ENCODE measurements around the gene MYL4.
"Not testable (repeated sequence)": the region's sequence is repeated elsewhere in the genome, so short reads cannot be mapped to it uniquely, and the experiment has no call there.

MYL4 gene

DNA sequence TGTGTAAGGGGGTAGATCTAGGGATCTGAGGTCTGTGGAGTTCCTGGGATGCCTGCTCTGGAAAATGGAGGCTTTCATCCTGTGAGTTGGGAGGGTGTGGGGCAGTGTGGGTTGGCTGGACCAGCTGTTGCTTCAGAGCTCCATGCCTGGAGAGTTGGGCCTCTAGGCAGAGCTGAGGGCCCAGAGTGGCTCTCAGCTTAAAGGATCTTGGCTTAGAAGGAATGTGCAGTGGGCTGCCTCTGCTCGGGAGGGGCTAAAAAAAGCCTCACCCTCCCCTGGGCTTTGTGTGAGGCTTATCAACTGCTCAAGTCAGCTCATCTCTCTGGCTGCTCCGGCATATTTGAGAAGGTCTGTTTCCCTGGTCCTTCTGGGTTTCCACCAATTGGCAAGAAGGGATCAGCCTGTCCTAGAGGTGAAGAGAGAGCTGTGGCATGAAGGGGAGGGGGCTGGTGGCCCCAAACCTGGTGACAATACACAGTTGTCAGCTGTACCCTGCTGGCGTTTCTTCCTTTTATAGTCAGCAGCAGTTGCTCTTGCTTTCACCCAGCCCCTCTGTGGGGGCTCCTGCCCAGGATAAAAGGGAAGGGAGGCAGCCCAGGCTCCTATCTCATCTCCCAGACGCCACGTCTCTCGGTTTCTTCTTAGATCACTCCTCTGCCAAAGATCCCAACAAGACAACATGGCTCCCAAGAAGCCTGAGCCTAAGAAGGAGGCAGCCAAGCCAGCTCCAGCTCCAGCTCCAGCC lies at the start of gene MYL4:
TSS of gene MYL4 (plus strand) at position 605 of the 745 bp plus-strand sequence. CDS start at position 680, 75 bp downstream.
- peak in 1 of 2 experiments; percentile 49 for DNase-seq

DNA sequence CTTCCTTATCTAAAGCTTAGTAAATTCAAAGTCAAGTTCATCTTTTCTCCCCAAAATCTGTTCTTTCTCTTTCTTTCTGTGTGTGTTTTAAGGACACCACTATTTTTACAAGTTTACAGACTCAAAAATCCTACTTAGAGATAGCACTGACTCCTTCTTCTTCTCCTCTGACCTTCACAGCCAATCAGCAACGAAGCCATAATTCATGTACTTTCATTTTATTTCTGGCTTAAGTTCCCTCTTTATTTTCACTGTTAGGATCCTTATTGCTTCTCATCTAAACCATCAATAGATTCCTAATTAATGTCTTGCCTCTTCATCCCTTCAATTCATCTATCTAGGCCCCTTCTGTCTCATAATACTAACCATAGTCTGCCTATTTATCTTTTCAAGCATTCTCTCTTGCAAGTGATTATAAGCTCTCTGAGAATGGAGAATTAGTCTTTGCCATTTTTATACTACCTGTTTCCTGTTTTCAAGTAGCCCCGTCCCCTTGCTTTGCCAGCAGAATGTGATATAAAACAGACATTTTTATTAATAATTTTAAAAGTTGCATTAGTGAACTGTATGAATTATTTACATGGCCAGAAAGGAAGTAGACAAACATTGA lies 47.0 kb upstream of the MYL4 start:
- DNase-seq: no peak

- DNase-seq: no peak
Observed at GRCh38 chr17:47164263-47164662, 44.9 kb upstream of the MYL4 start.

DNA sequence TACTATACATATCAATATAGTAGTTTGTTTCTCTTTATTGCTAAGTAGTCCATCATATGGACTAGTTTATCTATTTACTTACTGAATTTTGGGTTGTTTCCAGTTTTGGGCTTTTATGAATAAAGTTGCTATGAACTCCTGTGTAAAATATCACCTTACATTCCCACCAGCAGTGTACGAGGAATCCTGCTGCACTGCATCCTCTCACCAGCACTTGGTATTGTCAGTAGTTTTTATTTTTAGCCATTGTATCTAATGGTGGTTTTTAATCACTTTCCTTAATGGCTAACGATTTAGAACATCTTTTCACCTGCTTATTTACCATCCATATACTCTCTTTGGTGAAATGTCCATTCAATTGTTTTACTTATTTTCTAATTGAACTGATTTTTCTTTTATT lies 44.0 kb upstream of the MYL4 start:
- no peak for DNase-seq

GRCh38 chr17:47166854-47167253 lies 42.3 kb upstream of the MYL4 start:
- DNase-seq: not testable (repeated sequence)

- not testable (repeated sequence) for DNase-seq
Observed at GRCh38 chr17:47168896-47169295, 40.3 kb upstream of the MYL4 start.

- DNase-seq: no peak
Observed at GRCh38 chr17:47170710-47171109, 38.4 kb upstream of the MYL4 start.

DNA sequence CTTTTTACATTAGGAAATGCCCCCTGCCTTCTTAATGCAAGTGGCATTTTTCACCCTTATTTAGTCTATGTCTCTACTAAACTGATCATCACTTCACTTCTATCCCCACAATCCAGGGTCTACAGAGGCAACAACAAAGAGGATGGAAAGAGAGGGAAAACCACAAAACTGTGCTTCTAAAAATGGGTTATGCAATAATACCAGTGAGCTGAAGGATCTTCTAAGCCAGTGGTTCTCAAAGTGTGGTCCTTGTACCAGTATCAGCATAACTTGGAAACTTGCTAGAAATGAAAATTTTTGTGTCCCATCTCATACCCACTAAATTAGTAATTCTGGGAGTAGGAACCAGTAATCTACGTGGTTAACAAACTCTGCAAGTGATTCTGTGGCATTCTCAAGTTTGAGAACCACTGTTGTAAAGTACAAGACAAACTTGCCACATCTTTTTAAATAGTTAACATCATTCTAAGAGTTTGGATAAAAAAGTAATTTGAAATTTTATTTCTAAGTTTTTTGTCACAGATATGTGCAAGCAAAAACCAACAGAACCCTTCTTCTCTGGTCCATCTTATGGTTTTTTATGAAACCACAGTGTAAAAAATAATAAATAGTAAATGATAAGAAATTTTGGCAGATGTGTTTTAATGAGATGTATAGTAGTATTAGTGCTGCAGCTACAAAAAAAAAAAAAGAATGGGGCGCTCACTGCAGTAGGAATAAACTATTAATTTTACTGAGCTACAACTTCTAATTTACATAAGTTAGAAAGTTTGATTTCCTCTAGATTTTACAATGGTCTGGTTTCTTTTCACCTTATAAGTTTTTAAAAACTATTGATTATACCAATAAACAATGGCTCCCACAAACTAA lies 36.2 kb upstream of the MYL4 start:
- no peak for DNase-seq

DNA sequence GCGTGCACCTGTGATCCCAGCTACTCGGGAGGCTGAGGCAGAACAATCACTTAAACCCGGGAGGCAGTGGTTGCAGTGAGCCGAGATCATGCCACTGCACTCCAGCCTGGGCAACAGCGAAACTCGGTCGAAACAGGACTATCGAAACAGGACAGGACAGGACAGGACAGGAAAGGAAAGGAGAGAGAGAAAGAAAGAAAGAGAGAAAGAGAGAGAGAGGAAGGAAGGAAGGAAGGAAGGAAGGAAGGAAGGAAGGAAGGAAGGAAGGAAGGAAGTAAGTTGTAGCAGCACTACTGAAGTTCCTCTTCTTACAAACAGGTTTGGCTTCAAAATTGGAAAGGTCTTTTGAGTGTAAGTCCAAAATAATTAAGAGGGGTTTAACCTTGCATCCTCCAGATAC lies 34.3 kb upstream of the MYL4 start:
- DNase-seq: not testable (repeated sequence)

- no peak for DNase-seq
Observed at GRCh38 chr17:47176389-47176826, 32.7 kb upstream of the MYL4 start.

- DNase-seq: no peak
Observed at GRCh38 chr17:47177261-47177660, 31.9 kb upstream of the MYL4 start.

DNA sequence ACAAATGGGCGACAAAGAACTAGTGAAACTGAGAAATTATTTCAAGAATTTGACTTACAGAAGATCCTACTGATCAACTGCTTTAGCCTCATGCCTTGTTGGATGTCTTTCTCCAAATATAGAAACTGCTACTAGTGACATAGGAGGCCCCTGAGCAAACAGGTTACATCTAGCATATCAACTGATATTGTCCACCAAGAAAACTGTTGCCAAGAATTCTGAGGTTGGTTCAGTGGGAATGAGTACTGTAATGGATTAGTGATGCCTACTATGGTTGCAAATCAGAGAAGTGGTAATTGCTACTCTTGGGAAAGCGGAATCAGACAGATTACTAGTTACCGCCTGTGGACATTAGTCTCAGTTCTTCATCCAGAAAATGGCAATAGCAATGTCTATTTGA lies 30.0 kb upstream of the MYL4 start:
- DNase-seq: no peak

DNA sequence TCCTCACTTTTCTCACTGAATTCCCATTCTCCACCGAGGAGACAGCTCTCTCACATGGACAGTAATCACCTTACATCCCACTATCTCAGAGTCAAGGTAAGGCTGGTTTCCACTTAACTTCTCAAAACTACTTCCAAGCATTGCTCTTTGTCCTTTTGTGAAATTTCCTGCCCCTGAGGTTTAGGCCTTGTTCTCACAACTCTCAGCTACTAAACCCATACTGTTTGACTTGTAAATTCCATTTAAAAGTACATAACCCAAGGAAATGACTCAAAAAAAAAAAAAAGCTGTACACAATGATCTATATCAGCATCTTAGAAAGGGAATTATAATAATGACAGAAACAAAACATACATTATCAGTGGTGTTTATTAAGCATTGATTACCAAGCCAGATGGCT lies 28.8 kb upstream of the MYL4 start:
- DNase-seq: no peak

DNA sequence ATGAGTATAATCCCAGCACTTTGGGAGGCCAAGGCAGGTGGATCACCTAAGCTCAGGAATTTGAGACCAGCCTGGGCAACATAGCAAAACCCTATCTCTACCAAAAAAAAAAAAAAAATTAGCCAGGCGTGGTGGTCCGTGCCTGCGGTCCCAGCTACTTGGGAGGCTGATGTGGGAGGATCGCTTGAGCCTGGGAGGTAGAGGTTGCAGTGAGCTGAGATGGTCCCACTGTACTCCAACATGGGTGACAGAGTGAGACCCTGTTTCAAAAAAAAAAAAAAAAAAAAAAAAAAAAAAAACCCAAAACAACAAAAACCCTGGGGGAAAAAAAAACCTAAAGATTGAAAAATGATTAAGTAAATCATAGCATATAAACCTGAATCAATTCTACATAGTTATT lies 28.2 kb upstream of the MYL4 start:
- not testable (repeated sequence) for DNase-seq

- no peak for DNase-seq
Observed at GRCh38 chr17:47184681-47185080, 24.5 kb upstream of the MYL4 start.

DNA sequence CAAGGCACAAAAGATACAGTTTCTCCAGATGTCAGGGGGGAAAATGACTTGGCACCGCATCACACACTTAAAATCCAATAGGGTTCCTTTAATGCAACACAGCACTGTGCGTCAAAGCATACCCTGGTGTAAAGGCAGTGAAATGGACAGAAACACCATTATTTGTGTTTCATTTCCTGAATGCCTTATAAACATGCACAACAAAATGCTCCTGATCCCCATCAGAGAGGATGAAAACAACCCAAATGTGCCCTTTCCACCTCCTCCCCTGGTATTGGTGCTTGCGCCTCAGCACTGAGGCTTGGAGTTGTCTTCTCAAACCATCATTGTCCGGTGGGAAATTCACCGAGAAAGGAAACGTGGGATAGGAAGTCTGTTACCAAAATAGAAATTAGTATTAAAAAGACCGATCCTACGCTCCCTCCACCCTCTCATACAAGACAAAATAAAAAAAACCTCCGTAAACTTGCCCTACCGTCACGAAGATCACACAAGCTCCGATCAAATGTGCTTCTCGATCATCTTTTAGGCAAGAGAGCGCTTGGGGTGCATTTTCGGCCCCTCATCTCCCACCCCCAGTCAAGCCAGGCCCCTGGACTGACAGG lies 20.8 kb upstream of the MYL4 start:
- peak; percentile 8 to 50 for DNase-seq

DNA sequence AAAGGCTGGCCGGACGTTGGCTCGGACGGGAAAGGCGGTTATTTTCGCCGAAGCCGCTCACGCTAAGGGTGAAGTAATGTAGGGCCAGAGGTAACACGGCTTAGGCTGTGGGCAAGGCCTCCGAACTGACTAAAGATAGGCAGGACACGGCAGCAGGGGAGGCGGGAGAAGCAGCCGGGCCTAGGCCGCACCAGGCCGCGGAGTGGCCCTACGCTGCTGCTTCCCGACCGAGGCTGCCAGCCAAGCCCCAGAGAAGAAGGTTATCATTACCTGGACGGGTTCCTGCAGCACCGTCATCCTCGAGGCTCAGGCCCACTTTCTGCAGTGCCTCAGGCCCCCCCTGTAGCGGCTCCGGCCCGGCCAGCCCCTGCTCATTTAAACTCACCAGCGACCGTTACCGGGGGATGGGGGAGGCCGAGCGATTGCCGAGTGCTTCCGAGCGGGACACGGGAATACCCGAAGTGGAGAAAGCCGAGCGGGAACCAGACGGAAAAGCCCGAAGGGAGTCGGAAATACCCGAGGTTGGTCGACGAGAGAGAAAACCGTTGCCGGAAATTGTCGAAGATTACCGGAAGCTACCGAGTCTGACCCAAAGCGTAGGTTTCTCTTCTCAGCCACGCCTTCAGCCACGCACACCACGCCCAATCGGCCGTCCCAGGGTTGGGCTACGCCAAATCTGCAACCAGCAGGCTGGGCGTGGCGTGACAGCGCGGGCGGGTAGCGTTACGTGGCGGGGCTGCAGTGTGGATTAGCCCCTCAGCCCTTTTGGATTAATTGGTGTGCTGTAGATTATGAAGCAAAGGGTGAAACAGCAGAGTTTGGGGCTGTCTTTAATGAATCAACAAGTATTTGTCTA lies 20.0 kb upstream of the MYL4 start, which contains the start of gene CDC27:
TSS of gene CDC27 (minus strand) at position 420 of the 856 bp plus-strand sequence. CDS start at position 297, 123 bp downstream.
- peak; percentile 99 to 100 for DNase-seq

GRCh38 chr17:47189732-47190237 lies 19.4 kb upstream of the MYL4 start:
- DNase-seq: no peak

- DNase-seq: no peak
Observed at GRCh38 chr17:47190243-47190642, 18.9 kb upstream of the MYL4 start.

- no peak for DNase-seq
Observed at GRCh38 chr17:47190770-47191169, 18.4 kb upstream of the MYL4 start.

DNA sequence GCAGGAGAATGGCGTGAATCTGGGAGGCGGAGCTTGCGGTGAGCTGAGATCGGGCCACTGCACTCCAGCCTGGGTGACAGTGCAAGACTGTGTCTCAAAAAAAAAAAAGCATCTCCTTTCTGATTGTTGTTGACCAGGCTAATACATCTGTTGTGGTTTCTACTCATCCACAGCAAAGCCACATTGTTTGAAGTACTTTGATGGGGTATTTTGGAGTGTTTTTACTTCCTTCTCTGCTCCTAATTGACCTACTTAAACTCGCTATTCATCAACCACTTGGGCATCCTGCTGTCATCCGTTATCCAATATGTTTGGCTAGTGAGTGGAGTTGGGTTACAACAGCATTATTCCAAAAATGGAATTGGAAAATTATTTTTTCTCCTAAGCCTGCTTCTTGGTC lies 16.6 kb upstream of the MYL4 start:
- peak; percentile 79 to 93 for DNase-seq
